SK-N-SH (cell line): Measurements from ENCODE around the gene ABHD12. TPM values are rescaled to one million over a fixed set of nuclear protein-coding genes. Genes with fewer than 3 reads are reported as not detected.

Source experiments
- CTCF ChIA-PET: fragments of 300-600, 350-600 bp; formaldehyde crosslinking; extraction: SDS; loops from one replicate; lab custom pipeline; 2021; lab: Yijun Ruan, JAX
- POLR2A ChIA-PET: fragments of 350-600 bp; sonication (Branson Sonifier 250); formaldehyde crosslinking; extraction: SDS; loops from one replicate; lab custom pipeline; 2020; ENCODE audit warnings: antibody characterized with exemption, inconsistent platforms; lab: Yijun Ruan, JAX
- DNase-seq: peaks from one replicate; pipeline ENCODE4 v3.0.0; 2012
- H2AFZ ChIP-seq: fragments of 200-600 bp; sonication (generic); 2 replicates; pipeline ENCODE4 v1.8.1; 2016; ENCODE audit warnings: antibody characterized with exemption, mild to moderate bottlenecking, low read depth
- H3F3A ChIP-seq: fragments of 200-600 bp; sonication (generic); replicated peaks from 2 replicates; pipeline ENCODE3; 2016; ENCODE audit warnings: antibody characterized with exemption, mild to moderate bottlenecking; ENCODE audit not compliant: insufficient read depth
- H3K27ac ChIP-seq, 2 experiments: fragments of 200-500 bp in 1 of 2; fragments of 200-600 bp in 1 of 2; sonication (Bioruptor generic) in 1 of 2; sonication (generic), shearing (Covaris generic) in 1 of 2; 2 replicates each; pipeline versions ENCODE4 v1.5.1 to v1.6.1; 2014 to 2016; ENCODE audit warnings: low read depth in 2 of 2, inconsistent platforms in 1 of 2, low read length in 1 of 2, mild to moderate bottlenecking in 1 of 2, mixed read lengths in 1 of 2
- H3K27me3 ChIP-seq: fragments of 200-600 bp; sonication (generic), shearing (Covaris generic); 2 replicates; pipeline ENCODE4 v1.6.1; 2016; ENCODE audit warnings: mixed run types; ENCODE audit not compliant: insufficient read depth
- H3K36me3 ChIP-seq, 2 experiments: fragments of 200-500 bp in 1 of 2; fragments of 200-600 bp in 1 of 2; sonication (Bioruptor generic) in 1 of 2; sonication (generic) in 1 of 2; replicated peaks in 1 of 2; 2 replicates each; pipeline versions ENCODE3 to v1.5.1; 2014 to 2016; ENCODE audit warnings: low read length in 1 of 2, mild to moderate bottlenecking in 1 of 2; ENCODE audit not compliant: insufficient read depth in 2 of 2, control insufficient read depth in 1 of 2
- H3K4me1 ChIP-seq, 2 experiments: fragments of 200-500 bp in 1 of 2; fragments of 200-600 bp in 1 of 2; sonication (Bioruptor generic) in 1 of 2; sonication (generic), shearing (Covaris generic) in 1 of 2; 2 replicates each; pipeline versions ENCODE4 v1.5.1 to v1.6.1; 2014 to 2016; ENCODE audit warnings: low read depth in 1 of 2, low read length in 1 of 2, mixed run types in 1 of 2; ENCODE audit not compliant: insufficient read depth in 2 of 2, control insufficient read depth in 1 of 2
- H3K4me2 ChIP-seq: fragments of 200-600 bp; sonication (generic), shearing (Covaris generic); 2 replicates; pipeline ENCODE4 v1.6.1; 2017; ENCODE audit warnings: mixed run types
- H3K4me3 ChIP-seq, 2 experiments: fragments of 200-500 bp in 1 of 2; fragments of 200-600 bp in 1 of 2; sonication (Bioruptor generic) in 1 of 2; sonication (generic), shearing (Covaris generic) in 1 of 2; 2 replicates each; pipeline versions ENCODE4 v1.5.1 to v1.8.1; 2014 to 2016; ENCODE audit warnings: low read depth in 2 of 2, inconsistent platforms in 1 of 2, low read length in 1 of 2, mild to moderate bottlenecking in 1 of 2, mixed read lengths in 1 of 2, moderate library complexity in 1 of 2
- H3K79me2 ChIP-seq: fragments of 200-600 bp; sonication (generic); 2 replicates; pipeline ENCODE4 v1.8.1; 2017; ENCODE audit warnings: mild to moderate bottlenecking; ENCODE audit not compliant: insufficient read depth
- H3K9ac ChIP-seq: fragments of 200-600 bp; sonication (generic); 2 replicates; pipeline ENCODE4 v1.6.1; 2017; ENCODE audit warnings: mixed run types
- H3K9me2 ChIP-seq: fragments of 200-600 bp; sonication (generic); 2 replicates; pipeline ENCODE4 v1.6.1; 2017; ENCODE audit warnings: mixed run types
- H3K9me3 ChIP-seq: fragments of 200-600 bp; sonication (generic); 2 replicates; pipeline ENCODE4 v1.6.1; 2017; ENCODE audit warnings: mixed run types, mild to moderate bottlenecking, moderate library complexity
- H4K20me1 ChIP-seq: fragments of 200-600 bp; sonication (generic); 2 replicates; pipeline ENCODE4 v1.6.1; 2017; ENCODE audit warnings: mild to moderate bottlenecking, mixed run types; ENCODE audit not compliant: insufficient read depth
- FOSL2 ChIP-seq: IDR thresholded peaks from 2 replicates; pipeline ENCODE4 v1.4.0; 2012; ENCODE audit warnings: low read depth, mild to moderate bottlenecking, moderate library complexity, borderline replicate concordance
- GABPA ChIP-seq: IDR thresholded peaks from 2 replicates; pipeline ENCODE4 v1.4.0; 2012; ENCODE audit warnings: low read depth, mild to moderate bottlenecking
- GATA2 ChIP-seq: sonication (generic); formaldehyde crosslinking; IDR thresholded peaks from 2 replicates; pipeline ENCODE4 v1.5.0; 2020; ENCODE audit warnings: mild to moderate bottlenecking, missing genetic modification reagents
- MEF2A ChIP-seq: IDR thresholded peaks from 2 replicates; pipeline ENCODE4 v1.4.0; 2012; ENCODE audit warnings: low read depth, borderline replicate concordance
- RAD21 ChIP-seq: IDR thresholded peaks from 2 replicates; pipeline ENCODE4 v1.6.1; 2012; ENCODE audit warnings: mild to moderate bottlenecking, low read length
- RCOR1 ChIP-seq: fragments of 150-350 bp; IDR thresholded peaks from 2 replicates; pipeline ENCODE4 v1.6.1; 2017; ENCODE audit warnings: antibody characterized with exemption, low read length
- RXRA ChIP-seq: IDR thresholded peaks from 2 replicates; pipeline ENCODE4 v1.4.0; 2012; ENCODE audit warnings: low read depth, mild to moderate bottlenecking, borderline replicate concordance
- SIN3A ChIP-seq: IDR thresholded peaks from 2 replicates; pipeline ENCODE4 v1.6.1; 2012; ENCODE audit warnings: low read depth, mild to moderate bottlenecking, low read length, moderate library complexity, borderline replicate concordance
- TCF12 ChIP-seq: IDR thresholded peaks from 2 replicates; pipeline ENCODE4 v1.4.0; 2012
- TEAD4 ChIP-seq: IDR thresholded peaks from 2 replicates; pipeline ENCODE4 v1.4.0; 2012; ENCODE audit warnings: mild to moderate bottlenecking, borderline replicate concordance; ENCODE audit not compliant: insufficient read depth
- YY1 ChIP-seq: IDR thresholded peaks from 2 replicates; pipeline ENCODE4 v1.4.0; 2012; ENCODE audit warnings: low read depth, mild to moderate bottlenecking
- WGBS: methylation state at CpG from one replicate; pipeline ENCODE4 v1.1.6; 2017; ENCODE audit warnings: low lambda C conversion rate; 5-methylcytosine and 5-hydroxymethylcytosine counted together
- polyA plus RNA-seq, 3 experiments: library from polyadenylated mRNA; depleted of rRNA; stranded (reverse); fragments of >200 nt; gene quantifications; 2 replicates each; pipeline ENCODE4 v1.2.3, GENCODE V29; 2012
- TF ChIP-seq, protein P1 (sequence below): IDR thresholded peaks from 2 replicates; pipeline ENCODE4 v1.4.0; 2012; ENCODE audit warnings: low read depth
- TF ChIP-seq, protein P2 (sequence below): IDR thresholded peaks from 2 replicates; pipeline ENCODE4 v1.4.0; 2012; ENCODE audit warnings: low read depth, borderline replicate concordance
- TF ChIP-seq, protein P3 (sequence below): IDR thresholded peaks from 2 replicates; pipeline ENCODE4 v1.6.1; 2012; ENCODE audit warnings: mild to moderate bottlenecking, low read depth, low read length, moderate library complexity
- TF ChIP-seq, protein P4 (sequence below): IDR thresholded peaks from 2 replicates; pipeline ENCODE4; 2012
- TF ChIP-seq, protein P5 (sequence below): IDR thresholded peaks from 2 replicates; pipeline ENCODE4 v1.4.0; 2012; ENCODE audit warnings: low read depth, borderline replicate concordance

ABHD12 gene
- polyA plus RNA-seq, 1 of the 3 experiments (the other 2 are of a cell fraction) = 33.5 TPM

DNA sequence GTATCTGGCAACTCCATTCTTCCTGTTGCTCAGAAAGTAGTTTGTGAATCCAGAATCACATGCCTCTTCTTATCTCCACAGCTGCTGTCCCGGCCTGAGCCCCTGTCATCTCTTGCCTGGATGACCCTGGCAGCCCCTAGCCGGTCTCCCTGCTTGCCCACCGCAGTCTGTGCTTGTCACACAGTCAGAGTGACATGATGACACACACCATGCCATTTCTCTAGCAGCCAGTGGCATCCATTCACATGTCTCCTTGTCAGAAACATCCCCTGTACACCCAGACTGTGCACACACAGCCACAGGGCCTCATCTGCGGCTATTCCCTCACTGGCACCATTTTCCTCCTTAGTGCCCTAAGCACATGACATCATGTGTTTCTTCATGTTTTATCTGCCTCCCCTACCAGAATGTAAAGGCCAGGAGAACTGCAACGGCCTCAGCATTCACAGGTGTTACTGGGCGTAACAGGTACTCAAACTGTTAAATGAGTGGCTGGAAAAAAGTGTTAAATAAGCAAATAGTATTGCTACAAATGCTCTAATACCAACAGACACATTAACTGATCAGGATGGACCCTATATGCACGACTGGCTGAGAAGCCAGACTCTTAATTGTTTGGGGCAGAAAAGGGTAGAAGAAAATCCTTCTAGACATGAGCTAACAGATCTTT, 9.6 kb downstream of the ABHD12 start:
- TF ChIP-seq, protein P1, sequence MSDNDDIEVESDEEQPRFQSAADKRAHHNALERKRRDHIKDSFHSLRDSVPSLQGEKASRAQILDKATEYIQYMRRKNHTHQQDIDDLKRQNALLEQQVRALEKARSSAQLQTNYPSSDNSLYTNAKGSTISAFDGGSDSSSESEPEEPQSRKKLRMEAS = no peak
- no peak for TF ChIP-seq RCOR1
- TF ChIP-seq, protein P2, sequence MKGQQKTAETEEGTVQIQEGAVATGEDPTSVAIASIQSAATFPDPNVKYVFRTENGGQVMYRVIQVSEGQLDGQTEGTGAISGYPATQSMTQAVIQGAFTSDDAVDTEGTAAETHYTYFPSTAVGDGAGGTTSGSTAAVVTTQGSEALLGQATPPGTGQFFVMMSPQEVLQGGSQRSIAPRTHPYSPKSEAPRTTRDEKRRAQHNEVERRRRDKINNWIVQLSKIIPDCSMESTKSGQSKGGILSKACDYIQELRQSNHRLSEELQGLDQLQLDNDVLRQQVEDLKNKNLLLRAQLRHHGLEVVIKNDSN = no peak
- TF ChIP-seq, protein P3, sequence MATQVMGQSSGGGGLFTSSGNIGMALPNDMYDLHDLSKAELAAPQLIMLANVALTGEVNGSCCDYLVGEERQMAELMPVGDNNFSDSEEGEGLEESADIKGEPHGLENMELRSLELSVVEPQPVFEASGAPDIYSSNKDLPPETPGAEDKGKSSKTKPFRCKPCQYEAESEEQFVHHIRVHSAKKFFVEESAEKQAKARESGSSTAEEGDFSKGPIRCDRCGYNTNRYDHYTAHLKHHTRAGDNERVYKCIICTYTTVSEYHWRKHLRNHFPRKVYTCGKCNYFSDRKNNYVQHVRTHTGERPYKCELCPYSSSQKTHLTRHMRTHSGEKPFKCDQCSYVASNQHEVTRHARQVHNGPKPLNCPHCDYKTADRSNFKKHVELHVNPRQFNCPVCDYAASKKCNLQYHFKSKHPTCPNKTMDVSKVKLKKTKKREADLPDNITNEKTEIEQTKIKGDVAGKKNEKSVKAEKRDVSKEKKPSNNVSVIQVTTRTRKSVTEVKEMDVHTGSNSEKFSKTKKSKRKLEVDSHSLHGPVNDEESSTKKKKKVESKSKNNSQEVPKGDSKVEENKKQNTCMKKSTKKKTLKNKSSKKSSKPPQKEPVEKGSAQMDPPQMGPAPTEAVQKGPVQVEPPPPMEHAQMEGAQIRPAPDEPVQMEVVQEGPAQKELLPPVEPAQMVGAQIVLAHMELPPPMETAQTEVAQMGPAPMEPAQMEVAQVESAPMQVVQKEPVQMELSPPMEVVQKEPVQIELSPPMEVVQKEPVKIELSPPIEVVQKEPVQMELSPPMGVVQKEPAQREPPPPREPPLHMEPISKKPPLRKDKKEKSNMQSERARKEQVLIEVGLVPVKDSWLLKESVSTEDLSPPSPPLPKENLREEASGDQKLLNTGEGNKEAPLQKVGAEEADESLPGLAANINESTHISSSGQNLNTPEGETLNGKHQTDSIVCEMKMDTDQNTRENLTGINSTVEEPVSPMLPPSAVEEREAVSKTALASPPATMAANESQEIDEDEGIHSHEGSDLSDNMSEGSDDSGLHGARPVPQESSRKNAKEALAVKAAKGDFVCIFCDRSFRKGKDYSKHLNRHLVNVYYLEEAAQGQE = no peak
- TF ChIP-seq MEF2A = no peak
- TF ChIP-seq, protein P4, sequence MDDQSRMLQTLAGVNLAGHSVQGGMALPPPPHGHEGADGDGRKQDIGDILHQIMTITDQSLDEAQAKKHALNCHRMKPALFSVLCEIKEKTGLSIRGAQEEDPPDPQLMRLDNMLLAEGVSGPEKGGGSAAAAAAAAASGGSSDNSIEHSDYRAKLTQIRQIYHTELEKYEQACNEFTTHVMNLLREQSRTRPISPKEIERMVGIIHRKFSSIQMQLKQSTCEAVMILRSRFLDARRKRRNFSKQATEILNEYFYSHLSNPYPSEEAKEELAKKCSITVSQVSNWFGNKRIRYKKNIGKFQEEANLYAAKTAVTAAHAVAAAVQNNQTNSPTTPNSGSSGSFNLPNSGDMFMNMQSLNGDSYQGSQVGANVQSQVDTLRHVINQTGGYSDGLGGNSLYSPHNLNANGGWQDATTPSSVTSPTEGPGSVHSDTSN = no peak
- ChIA-PET POLR2A (no interaction called here), CTCF (no interaction called here)
- Histone ChIP-seq H3K9ac (no peak overlapping the region), H3K9me3 (no peaks in the 10 kb centered on the region), H3F3A (no peaks in the 10 kb centered on the region), H3K9me2 (no peaks in the 10 kb centered on the region), H3K36me3 (peaks cover 0 to 3% of the 10 kb centered on the region in 2 experiments), H3K4me2 (no peak overlapping the region), H4K20me1 (no peaks in the 10 kb centered on the region), H3K27ac (no peak overlapping the region), H3K4me3 (no peak overlapping the region), H3K4me1 (peaks cover 0 to 11% of the 10 kb centered on the region in 2 experiments; a peak in 1 of 4 replicates), H3K27me3 (no peaks in the 10 kb centered on the region), H2AFZ (no peak overlapping the region), H3K79me2 (peaks cover 88% of the 10 kb centered on the region)
- 93% methylated on average over 7 of the region's 7 CpGs for WGBS
- no peak for DNase-seq

DNA sequence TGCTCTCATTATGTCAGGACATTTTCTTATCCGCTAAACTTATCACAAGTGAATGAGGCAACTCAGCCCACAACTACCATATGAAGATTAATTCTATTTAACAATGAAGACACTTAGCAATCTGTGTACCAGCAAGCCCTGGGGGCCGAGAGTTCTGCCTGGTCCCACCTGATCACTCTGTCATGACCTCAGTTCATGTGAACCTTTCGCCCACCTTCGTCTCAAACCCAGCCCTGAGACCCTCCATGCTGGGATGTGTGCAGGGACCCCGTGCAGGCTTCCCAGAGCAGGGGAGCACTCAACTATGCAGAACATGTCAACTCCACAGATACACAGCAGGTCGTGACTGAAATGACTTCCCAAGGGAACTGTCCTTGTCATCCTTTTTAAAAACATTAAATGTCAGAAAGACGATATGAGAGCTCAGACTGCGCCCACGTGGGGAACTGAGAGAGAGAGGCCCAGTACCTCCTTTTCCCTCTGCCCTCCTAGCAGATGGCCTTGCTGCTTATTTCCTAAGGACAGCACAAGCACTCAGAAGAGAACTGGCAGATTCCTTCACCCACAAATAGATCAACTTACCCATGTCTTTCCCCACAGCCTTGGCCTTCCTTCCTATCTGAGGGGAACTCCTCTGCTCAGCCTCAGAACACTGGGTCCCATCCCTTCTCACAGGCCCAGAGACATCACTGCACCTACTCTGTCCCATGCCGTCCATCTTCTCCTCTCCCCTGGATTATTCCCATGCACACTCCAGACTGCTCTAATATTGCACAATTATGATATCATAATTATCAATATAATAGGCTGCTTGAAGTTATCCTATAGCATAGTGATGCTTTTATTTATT, 11.5 kb downstream of the ABHD12 start:
- H3K36me3 ChIP-seq = peaks cover 0 to 3% of the 10 kb centered on the region in 2 experiments
- H3K79me2 ChIP-seq = peaks cover 85% of the 10 kb centered on the region
- no peaks in the 10 kb centered on the region for H3F3A ChIP-seq
- H3K9ac ChIP-seq = no peak overlapping the region
- H2AFZ ChIP-seq = no peak overlapping the region
- CTCF ChIA-PET = no interaction called here
- H3K9me3 ChIP-seq = no peaks in the 10 kb centered on the region
- no peak for DNase-seq
- H3K4me3 ChIP-seq = no peak overlapping the region
- POLR2A ChIA-PET = no interaction called here
- H3K27ac ChIP-seq = no peak overlapping the region
- no peaks in the 10 kb centered on the region for H3K9me2 ChIP-seq
- H4K20me1 ChIP-seq = no peaks in the 10 kb centered on the region
- H3K4me1 ChIP-seq = peaks cover 0 to 11% of the 10 kb centered on the region in 2 experiments; a peak in 1 of 4 replicates
- 95% methylated on average over 10 of the region's 10 CpGs for WGBS
- H3K4me2 ChIP-seq = no peak overlapping the region
- no peaks in the 10 kb centered on the region for H3K27me3 ChIP-seq
- TF ChIP-seq TEAD4 (no peak), RAD21 (no peak), YY1 (no peak), SIN3A (no peak), RXRA (no peak), GABPA (no peak), MEF2A (no peak), FOSL2 (no peak), GATA2 (CRISPR knock-in tag) (no peak), TCF12 (no peak)
- TF ChIP-seq, protein P5, sequence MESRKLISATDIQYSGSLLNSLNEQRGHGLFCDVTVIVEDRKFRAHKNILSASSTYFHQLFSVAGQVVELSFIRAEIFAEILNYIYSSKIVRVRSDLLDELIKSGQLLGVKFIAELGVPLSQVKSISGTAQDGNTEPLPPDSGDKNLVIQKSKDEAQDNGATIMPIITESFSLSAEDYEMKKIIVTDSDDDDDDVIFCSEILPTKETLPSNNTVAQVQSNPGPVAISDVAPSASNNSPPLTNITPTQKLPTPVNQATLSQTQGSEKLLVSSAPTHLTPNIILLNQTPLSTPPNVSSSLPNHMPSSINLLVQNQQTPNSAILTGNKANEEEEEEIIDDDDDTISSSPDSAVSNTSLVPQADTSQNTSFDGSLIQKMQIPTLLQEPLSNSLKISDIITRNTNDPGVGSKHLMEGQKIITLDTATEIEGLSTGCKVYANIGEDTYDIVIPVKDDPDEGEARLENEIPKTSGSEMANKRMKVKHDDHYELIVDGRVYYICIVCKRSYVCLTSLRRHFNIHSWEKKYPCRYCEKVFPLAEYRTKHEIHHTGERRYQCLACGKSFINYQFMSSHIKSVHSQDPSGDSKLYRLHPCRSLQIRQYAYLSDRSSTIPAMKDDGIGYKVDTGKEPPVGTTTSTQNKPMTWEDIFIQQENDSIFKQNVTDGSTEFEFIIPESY = no peak
- TF ChIP-seq, protein P2 = no peak
